HG03571 (cell line): ENCODE results near the gene OPA3.
"Not testable (repeated sequence)": the region's sequence is repeated elsewhere in the genome, so short reads cannot be mapped to it uniquely, and the experiment has no call there.

Experiments used
- ATAC-seq: cut with Tn5 transposase; IDR thresholded peaks from one replicate; pipeline ENCODE4 v1.9.1; 2021; ENCODE audit not compliant: unreplicated experiment

Gene OPA3

DNA sequence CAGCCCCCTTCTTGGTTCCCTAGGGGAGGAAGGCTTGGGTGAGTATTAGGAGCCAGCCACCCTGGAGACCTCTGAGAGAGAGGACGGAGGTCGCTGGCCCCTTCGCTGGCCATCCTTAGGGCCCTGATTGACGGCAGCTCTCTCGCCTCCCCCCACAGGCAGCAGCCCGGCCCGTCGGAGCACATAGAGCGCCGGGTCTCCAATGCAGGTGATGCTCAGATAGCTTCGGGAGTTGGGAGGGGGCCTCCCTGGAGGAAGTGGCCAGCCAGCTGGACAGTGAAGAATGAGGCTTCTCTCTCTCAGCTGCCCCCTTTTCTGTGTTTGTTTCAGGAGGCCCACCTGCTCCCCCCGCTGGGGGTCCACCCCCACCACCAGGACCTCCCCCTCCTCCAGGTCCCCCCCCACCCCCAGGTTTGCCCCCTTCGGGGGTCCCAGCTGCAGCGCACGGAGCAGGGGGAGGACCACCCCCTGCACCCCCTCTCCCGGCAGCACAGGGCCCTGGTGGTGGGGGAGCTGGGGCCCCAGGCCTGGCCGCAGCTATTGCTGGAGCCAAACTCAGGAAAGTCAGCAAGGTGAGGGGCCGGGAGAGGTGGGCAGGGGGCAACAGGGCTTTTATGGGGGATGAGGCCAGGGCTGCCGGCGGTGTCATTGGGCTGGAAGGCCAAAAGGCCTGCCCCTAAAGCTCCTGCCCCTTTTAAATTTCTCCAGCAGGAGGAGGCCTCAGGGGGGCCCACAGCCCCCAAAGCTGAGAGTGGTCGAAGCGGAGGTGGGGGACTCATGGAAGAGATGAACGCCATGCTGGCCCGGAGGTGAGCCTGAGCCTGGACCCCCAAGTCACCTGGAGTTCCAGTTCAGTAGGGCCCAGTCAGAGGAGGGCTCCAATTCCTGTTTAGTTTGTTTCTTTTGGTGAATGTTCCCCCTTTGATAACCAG is 62.3 kb downstream of the OPA3 start:
- no peak for ATAC-seq

DNA sequence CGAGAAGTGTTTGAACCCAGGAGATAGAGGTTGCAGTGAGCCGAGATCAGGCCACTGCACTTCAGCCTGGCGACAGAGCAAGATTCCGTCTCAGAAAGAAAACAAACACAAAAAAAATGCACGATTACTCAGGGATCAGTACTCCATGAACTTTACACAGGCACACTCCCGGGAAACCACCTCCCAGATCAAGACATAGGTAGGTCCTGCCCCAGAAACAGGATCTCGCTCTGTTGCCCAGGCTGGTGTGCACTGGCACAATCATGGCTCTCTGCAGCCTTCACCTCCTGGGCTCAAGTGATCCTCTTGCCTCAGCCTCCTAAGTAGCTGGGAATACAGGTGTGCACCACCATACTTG is 66.2 kb downstream of the OPA3 start:
- no peak for ATAC-seq

DNA sequence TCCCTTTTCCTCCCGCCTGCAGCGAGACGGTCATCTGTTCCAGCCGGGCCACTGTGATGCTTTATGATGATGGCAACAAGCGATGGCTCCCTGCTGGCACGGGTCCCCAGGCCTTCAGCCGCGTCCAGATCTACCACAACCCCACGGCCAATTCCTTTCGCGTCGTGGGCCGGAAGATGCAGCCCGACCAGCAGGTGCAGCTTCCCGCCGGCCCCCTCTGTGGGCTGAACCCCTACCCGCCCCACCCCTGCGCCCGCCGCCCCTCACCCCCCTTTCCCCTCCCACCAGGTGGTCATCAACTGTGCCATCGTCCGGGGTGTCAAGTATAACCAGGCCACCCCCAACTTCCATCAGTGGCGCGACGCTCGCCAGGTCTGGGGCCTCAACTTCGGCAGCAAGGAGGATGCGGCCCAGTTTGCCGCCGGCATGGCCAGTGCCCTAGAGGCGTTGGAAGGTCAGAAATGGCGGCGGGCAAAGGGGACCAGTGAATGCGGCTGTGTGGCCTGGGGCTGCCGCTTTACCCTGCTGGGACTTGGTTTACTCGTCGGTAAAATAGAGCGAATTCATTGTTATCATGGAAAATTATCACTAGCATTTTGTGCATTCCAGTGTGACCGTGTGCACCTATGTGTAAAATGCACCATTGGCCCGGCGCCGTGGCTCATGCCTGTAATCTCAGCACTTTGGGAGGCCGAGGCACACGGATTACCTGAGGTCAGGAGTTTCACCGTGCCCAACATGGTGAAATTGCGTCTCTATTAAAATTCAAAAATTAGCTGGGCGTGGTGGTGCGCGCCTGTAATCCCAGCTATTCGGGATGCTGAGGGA is 66.7 kb downstream of the OPA3 start:
- no peak for ATAC-seq

DNA sequence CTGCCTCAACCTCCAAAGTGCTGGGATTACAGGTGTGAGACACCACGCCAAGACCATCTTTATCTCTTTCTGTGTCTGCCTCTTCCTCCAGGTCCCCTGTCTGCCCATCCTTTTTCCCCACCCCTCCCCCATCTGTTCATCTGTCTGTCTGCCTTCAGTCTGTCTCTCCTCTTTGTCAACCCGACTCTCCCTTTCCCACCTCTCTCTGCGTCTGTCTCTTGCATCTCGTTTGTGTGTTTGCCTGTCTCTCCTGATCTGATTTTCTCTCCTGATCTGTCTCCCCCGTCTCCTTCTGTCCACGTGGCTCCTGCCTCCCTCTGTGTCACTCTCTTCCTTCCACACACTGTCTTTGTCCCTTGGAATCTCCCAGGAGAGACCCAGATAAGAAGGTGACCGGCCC is 67.4 kb downstream of the OPA3 start:
- no peak for ATAC-seq

- no peak for ATAC-seq
Measured at GRCh38 chr19:45515807-45516401, 68.7 kb downstream of the OPA3 start.

DNA sequence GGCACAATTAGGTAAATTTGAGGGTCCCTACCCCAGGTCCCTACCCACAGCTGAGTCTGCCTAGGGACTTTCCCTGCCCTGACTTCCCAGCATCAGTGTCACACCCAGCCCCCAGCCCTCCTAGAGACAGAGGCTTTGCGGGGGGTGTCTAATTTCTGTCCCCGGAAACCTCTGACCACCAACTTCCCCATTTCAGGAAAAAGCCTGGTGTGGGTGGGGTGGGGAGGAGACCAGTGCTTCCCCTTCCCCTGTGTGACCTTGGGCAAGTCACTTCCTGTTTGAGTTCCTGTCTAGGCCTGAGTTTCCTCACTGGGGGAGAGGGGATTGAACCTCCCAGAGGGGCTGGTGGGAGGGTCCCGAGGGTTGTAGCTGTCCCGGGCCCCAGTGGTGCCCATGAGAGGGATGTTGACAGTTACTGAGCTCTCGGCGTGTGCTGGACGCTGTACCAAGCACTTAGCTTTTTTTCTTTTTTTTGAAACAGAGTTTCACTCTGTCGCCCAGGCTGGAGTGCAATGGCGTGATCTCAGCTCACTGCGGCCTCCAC is 69.4 kb downstream of the OPA3 start:
- no peak for ATAC-seq

- no peak for ATAC-seq
Measured at GRCh38 chr19:45514376-45515051, 70.1 kb downstream of the OPA3 start.

DNA sequence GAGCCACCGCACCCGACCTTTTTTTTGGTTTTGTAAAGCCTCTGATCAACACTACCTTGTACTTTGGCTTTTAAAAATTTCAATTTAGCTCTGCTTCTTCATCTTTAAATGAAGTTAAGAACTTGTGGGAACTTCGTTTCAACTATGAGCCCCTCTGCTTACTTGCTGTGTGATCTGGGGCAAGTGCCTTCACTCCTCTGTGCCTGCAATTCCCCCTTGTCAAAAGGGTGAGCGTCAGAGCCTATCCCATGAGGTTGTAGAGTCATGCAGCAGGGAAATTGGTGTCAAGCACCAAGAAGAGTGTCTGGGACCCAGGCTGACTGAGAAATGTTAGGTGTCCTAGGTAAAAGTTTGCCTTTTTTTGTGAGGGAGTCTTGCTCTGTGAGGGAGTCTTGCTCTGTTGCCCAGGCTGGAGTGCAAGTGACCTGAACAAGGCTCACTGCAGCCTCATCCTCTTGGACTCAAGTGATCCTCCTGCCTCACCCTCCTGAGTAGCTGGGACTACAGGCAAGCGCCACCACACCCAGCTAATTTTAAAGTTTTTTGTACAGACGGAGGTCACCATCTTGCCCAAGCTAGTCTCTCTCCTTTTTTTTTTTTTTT is 71.6 kb downstream of the OPA3 start:
- ATAC-seq = no peak

DNA sequence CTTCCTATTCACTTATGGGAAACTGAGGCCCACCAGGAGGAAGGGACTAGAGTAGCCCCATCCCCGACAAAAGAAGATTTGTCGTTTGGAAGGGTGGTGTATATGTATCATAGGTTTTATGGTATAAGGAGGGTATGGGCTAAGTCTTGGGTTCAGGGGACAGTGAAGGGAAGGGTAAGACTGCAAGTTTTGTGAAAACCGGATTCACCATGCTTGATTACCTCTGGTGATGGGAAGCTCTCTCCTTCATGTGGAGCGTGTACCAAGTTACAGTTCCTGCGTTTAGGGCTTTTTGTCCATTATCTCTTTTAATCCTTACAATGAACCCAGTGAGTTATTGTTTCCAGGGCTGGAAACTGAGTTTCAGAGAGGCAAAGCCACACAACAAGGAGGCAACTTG is 73.5 kb downstream of the OPA3 start:
- no peak for ATAC-seq

GRCh38 chr19:45510352-45510751 is 74.2 kb downstream of the OPA3 start:
- not testable (repeated sequence) for ATAC-seq

- no peak for ATAC-seq
Measured at GRCh38 chr19:45509692-45510015, 74.9 kb downstream of the OPA3 start.

GRCh38 chr19:45508861-45509691 is 75.5 kb downstream of the OPA3 start:
- no peak for ATAC-seq

DNA sequence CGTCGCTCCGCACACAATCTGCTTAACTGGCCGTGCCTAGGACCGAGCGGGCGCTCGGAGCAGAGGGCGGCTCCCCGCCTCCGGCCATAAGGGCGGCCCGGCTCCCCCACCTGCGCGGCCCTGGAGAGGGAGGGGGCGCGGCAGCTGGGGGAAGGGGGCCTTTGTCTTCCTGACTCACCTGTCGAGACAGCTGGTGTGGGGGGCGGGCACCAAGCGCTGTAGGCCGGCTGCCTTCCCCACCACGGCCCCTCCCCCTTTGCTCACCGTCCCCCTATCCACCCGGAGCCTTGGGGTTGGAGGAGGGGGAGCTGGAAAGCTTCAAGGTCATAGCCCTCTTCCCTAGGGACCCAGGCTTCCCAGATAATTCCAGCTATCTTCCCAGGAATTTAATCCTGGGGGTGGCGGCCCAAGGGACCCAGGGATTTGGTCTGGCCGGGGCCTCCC is 76.2 kb downstream of the OPA3 start:
- no peak for ATAC-seq

DNA sequence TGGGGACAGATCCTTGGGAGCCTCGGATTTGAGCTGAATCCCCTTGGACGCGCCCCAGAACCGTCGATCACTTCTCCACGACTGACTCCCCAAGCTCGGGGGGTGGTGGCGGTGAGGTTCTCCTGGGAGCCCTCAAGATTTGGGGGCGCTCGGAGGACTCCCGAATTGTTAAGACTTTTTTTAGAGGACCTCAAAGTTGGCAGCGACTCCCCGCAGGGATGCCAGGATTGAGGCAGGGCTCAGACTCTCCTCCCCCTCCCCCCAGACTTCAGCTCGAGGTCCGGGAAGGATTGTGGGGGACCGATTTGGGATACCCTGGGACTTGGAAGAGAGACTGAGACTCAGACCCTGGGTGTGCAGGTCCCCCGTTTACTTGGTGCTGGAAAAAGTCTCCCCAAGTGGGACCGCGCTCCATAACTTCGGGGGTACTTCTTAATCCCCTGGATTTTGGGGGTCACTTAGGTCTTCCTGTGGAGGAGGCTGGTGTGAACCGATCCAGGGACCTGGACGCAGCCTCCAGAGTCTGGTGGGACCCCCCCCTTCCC is 76.7 kb downstream of the OPA3 start:
- no peak for ATAC-seq

- peak; percentile 43 for ATAC-seq
Measured at GRCh38 chr19:45506989-45507871, 77.4 kb downstream of the OPA3 start, which contains the start of gene VASP. Gene VASP, plus strand, starts transcription at chr19:45507479. Its CDS starts 293 bp downstream, at chr19:45507772.

GRCh38 chr19:45506246-45506988 is 78.2 kb downstream of the OPA3 start:
- peak; percentile 36 for ATAC-seq

GRCh38 chr19:45505996-45506245 is 78.7 kb downstream of the OPA3 start:
- ATAC-seq = no peak
